Measurements from ENCODE around the gene XYLT1. TPM values are rescaled to one million over a fixed set of nuclear protein-coding genes. Genes with fewer than 3 reads are reported as not detected.

XYLT1 gene
- total and polyA plus RNA-seq, 10 of the 15 experiments (the other 5 are each of a cell fraction or from before 2014, with no cell fraction given): 0.88 to 14.8 (median 5.8) TPM

GRCh38 chr16:17446661-17447060 lies 24.1 kb downstream of the XYLT1 start:
- Histone ChIP-seq H3K27ac (ENCODE audit: control insufficient read depth, insufficient read depth) (no peak overlapping the region), H3K79me2 (ENCODE audit: control insufficient read depth, insufficient read depth, low read length) (no peaks in the 10 kb centered on the region), H3K9ac (ENCODE audit: control insufficient read depth, insufficient read depth, low read length) (no peak overlapping the region), H3K4me3 (no peak overlapping the region), H3K4me2 (ENCODE audit: control insufficient read depth, insufficient read depth) (no peak overlapping the region), H3K9me3 (replicated peaks; ENCODE audit: control insufficient read depth, insufficient read depth, low read length) (no peaks in the 10 kb centered on the region), H3K27me3 (replicated peaks in 1 of 2; ENCODE audit: control insufficient read depth in 2 of 2, insufficient read depth in 2 of 2, low read length in 1 of 2) (no peaks in the 10 kb centered on the region), H3K36me3 (ENCODE audit: control insufficient read depth in 2 of 2, insufficient read depth in 2 of 2, low read length in 1 of 2) (peaks cover 3% of the 10 kb centered on the region in 2 experiments; a peak in 3 of 4 replicates), H2AFZ (ENCODE audit: control insufficient read depth, low read depth, low read length) (no peak overlapping the region), H3K4me1 (ENCODE audit: control insufficient read depth, insufficient read depth, low read length) (peaks cover 12% of the 10 kb centered on the region), H4K20me1 (ENCODE audit: control insufficient read depth, insufficient read depth) (no peaks in the 10 kb centered on the region)
- FAIRE-seq (no peak), ATAC-seq (no peak), DNase-seq (ENCODE audit: low read depth, low spot score) (no peak)
- intact Hi-C loops (cut with micrococcal nuclease; ENCODE audit: unreplicated experiment): no loop called here
- TF ChIP-seq SUZ12 (IDR thresholded peaks at IDR 0.05; ENCODE audit: unreplicated experiment) (no peak), SRF (IDR thresholded peaks at IDR 0.05; ENCODE audit: low read depth in 2 of 2, low read length in 2 of 2) (no peak), PAX5 (IDR thresholded peaks at IDR 0.05; ENCODE audit: borderline replicate concordance, low read depth, low read length) (no peak), NR2C2 (IDR thresholded peaks at IDR 0.05; ENCODE audit: borderline replicate concordance, control insufficient read depth, insufficient read length, low read depth) (no peak), USF1 (IDR thresholded peaks at IDR 0.05; ENCODE audit: borderline replicate concordance, extremely low read length, insufficient read depth, low read depth, low read length) (no peak)
- no TSS peak for BruUV-seq (replicated peaks)
- in situ Hi-C loops (cut with MboI): no loop called here
- RAD21 ChIA-PET (ENCODE audit: unreplicated experiment): no interaction called here
- POLR2A ChIA-PET: interaction anchor here (0.7 kb wide), 1 partner anchor 26 kb away, joined by 3 read pairs; no protein-coding TSS in a partner anchor
- CTCF ChIA-PET: interaction anchor here (0.8 kb wide), 1 partner anchor 21 kb away, joined by 5 read pairs; no protein-coding TSS in a partner anchor
- SMC1A ChIA-PET (ENCODE audit: uncharacterized antibody, unreplicated experiment): interaction anchor here (0.9 kb wide), 1 partner anchor 112 kb away, joined by 4 read pairs; no protein-coding TSS in a partner anchor
- WGBS (ENCODE audit: insufficient coverage, insufficient replicate concordance, low lambda C conversion rate, missing lambda C conversion rate): 76% methylated on average over 9 of the region's 10 CpGs

- RAD21 ChIA-PET (ENCODE audit: unreplicated experiment): no interaction called here
- TF ChIP-seq SREBF1 (IDR thresholded peaks at IDR 0.05; ENCODE audit: low read length): no peak
- TF ChIP-seq SMC3 (IDR thresholded peaks at IDR 0.05; ENCODE audit: borderline replicate concordance, low read length): no peak
- TF ChIP-seq USF2 (IDR thresholded peaks at IDR 0.05; ENCODE audit: borderline replicate concordance, low read depth, low read length): no peak
- no peak for TF ChIP-seq POLR2AphosphoS5 (IDR thresholded peaks at IDR 0.05; ENCODE audit: low read length)
- TF ChIP-seq NFYA (IDR thresholded peaks at IDR 0.05; ENCODE audit: borderline replicate concordance, low read depth, low read length): no peak
- TF ChIP-seq ZBED1 (IDR thresholded peaks at IDR 0.05; ENCODE audit: borderline replicate concordance): no peak
- no peak for TF ChIP-seq MEF2A (IDR thresholded peaks at IDR 0.05; ENCODE audit: insufficient read depth, low read depth, low read length)
- TF ChIP-seq NBN (IDR thresholded peaks at IDR 0.05): no peak
- no peak for TF ChIP-seq TARDBP (IDR thresholded peaks at IDR 0.05; ENCODE audit: borderline replicate concordance)
- TF ChIP-seq KLF5 (IDR thresholded peaks at IDR 0.05; ENCODE audit: partially characterized antibody): no peak
- no peak for TF ChIP-seq SIN3A (IDR thresholded peaks at IDR 0.05; ENCODE audit: low read depth, low read length)
- TF ChIP-seq MTA2 (IDR thresholded peaks at IDR 0.05; ENCODE audit: low read depth): no peak
Observed at GRCh38 chr16:17445421-17445820, 25.3 kb downstream of the XYLT1 start.

More at GRCh38 chr16:17445421-17445820, 25.3 kb downstream of the XYLT1 start:
- Histone ChIP-seq H3K36me3 (ENCODE audit: control insufficient read depth in 2 of 2, insufficient read depth in 2 of 2, low read length in 1 of 2) (peaks cover 2 to 3% of the 10 kb centered on the region in 2 experiments; a peak in 3 of 4 replicates), H3K9me3 (replicated peaks; ENCODE audit: control insufficient read depth, insufficient read depth, low read length) (no peaks in the 10 kb centered on the region; the same call in 2 of the 3 replicates), H3K4me3 (no peak overlapping the region), H3K79me2 (ENCODE audit: control insufficient read depth, insufficient read depth, low read length) (no peaks in the 10 kb centered on the region), H3K4me2 (ENCODE audit: control insufficient read depth, insufficient read depth) (no peak overlapping the region), H3K9ac (ENCODE audit: control insufficient read depth, insufficient read depth, low read length) (no peak overlapping the region), H2AFZ (ENCODE audit: control insufficient read depth, low read depth, low read length) (no peak overlapping the region), H3K4me1 (ENCODE audit: control insufficient read depth, insufficient read depth, low read length) (peaks cover 14% of the 10 kb centered on the region), H3K27ac (ENCODE audit: control insufficient read depth, insufficient read depth) (no peak overlapping the region), H3K27me3 (replicated peaks in 1 of 2; ENCODE audit: control insufficient read depth in 2 of 2, insufficient read depth in 2 of 2, low read length in 1 of 2) (no peaks in the 10 kb centered on the region), H4K20me1 (ENCODE audit: control insufficient read depth, insufficient read depth) (no peaks in the 10 kb centered on the region)
- in situ Hi-C loops (cut with MboI) (no loop called here), intact Hi-C loops (cut with micrococcal nuclease; ENCODE audit: unreplicated experiment) (no loop called here)
- no peak for FAIRE-seq
- 85% methylated on average over 12 of the region's 12 CpGs for WGBS (ENCODE audit: insufficient coverage, insufficient replicate concordance, low lambda C conversion rate, missing lambda C conversion rate)
- no peak for DNase-seq (ENCODE audit: low read depth, low spot score)
- CTCF ChIA-PET: interaction anchor here (0.6 to 1.1 kb wide), 2 partner anchors 8 to 1349 kb away, joined by 3 read pairs; no protein-coding TSS in a partner anchor
- POLR2A ChIA-PET: no interaction called here
- no peak for ATAC-seq
- SMC1A ChIA-PET (ENCODE audit: uncharacterized antibody, unreplicated experiment): interaction anchor here (1.2 kb wide), 1 partner anchor 14 kb away, joined by 4 read pairs; no protein-coding TSS in a partner anchor
- BruUV-seq (replicated peaks): no TSS peak

Measured in GM12878 (cell line).